ENCODE results near the gene PNLIPRP2. TPM values are rescaled to one million over a fixed set of nuclear protein-coding genes. Genes with fewer than 3 reads are reported as not detected.

Gene PNLIPRP2
- polyA plus RNA-seq, 1 of the 3 experiments (the other 2 are of a cell fraction), result not detected

DNA sequence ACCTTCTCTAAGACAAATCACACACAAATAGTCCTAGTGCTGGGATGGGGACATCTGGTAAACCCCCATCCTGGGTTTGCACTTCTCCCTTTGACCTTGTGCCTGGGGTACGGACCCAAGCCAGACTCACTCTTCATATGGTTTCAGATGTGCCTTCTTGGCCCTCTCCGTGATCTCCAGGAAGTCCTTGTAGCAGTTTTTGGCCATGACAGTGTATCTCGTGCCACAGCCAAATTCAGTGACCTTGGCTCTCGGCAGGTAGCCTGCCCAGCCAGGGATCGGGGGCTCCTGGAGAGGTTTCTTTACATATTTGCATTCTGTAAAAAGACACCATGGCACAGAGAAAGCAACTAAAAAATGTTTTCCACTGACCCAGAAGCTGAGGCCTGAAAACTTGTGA, 43.9 kb downstream of the PNLIPRP2 start (continued):
- no peak for TF ChIP-seq NFIC (IDR thresholded peaks at IDR 0.05; ENCODE audit: borderline replicate concordance)
- no peak for TF ChIP-seq SIN3A (IDR thresholded peaks at IDR 0.05; ENCODE audit: borderline replicate concordance, low read depth, low read length)
- TF ChIP-seq MXI1 (IDR thresholded peaks at IDR 0.05; ENCODE audit: low read depth, low read length), result no peak
- no peak for TF ChIP-seq FOSL2 (IDR thresholded peaks at IDR 0.05; ENCODE audit: borderline replicate concordance, low read depth)
- TF ChIP-seq, protein P1, sequence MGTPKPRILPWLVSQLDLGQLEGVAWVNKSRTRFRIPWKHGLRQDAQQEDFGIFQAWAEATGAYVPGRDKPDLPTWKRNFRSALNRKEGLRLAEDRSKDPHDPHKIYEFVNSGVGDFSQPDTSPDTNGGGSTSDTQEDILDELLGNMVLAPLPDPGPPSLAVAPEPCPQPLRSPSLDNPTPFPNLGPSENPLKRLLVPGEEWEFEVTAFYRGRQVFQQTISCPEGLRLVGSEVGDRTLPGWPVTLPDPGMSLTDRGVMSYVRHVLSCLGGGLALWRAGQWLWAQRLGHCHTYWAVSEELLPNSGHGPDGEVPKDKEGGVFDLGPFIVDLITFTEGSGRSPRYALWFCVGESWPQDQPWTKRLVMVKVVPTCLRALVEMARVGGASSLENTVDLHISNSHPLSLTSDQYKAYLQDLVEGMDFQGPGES (IDR thresholded peaks at IDR 0.05; ENCODE audit: low read depth, low read length), result no peak
- TF ChIP-seq POLR2AphosphoS5 (IDR thresholded peaks at IDR 0.05; ENCODE audit: low read depth, low read length), result no peak
- TF ChIP-seq RAD21 (IDR thresholded peaks at IDR 0.05; ENCODE audit: low read length), result no peak
- TF ChIP-seq RCOR1 (IDR thresholded peaks at IDR 0.05; ENCODE audit: low read length), result no peak
- no peak for TF ChIP-seq NRF1 (IDR thresholded peaks at IDR 0.05; ENCODE audit: low read depth, low read length)
- TF ChIP-seq, protein P2, sequence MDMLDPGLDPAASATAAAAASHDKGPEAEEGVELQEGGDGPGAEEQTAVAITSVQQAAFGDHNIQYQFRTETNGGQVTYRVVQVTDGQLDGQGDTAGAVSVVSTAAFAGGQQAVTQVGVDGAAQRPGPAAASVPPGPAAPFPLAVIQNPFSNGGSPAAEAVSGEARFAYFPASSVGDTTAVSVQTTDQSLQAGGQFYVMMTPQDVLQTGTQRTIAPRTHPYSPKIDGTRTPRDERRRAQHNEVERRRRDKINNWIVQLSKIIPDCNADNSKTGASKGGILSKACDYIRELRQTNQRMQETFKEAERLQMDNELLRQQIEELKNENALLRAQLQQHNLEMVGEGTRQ (IDR thresholded peaks at IDR 0.05; ENCODE audit: borderline replicate concordance, low read depth, low read length), result no peak
- TF ChIP-seq, protein P3, sequence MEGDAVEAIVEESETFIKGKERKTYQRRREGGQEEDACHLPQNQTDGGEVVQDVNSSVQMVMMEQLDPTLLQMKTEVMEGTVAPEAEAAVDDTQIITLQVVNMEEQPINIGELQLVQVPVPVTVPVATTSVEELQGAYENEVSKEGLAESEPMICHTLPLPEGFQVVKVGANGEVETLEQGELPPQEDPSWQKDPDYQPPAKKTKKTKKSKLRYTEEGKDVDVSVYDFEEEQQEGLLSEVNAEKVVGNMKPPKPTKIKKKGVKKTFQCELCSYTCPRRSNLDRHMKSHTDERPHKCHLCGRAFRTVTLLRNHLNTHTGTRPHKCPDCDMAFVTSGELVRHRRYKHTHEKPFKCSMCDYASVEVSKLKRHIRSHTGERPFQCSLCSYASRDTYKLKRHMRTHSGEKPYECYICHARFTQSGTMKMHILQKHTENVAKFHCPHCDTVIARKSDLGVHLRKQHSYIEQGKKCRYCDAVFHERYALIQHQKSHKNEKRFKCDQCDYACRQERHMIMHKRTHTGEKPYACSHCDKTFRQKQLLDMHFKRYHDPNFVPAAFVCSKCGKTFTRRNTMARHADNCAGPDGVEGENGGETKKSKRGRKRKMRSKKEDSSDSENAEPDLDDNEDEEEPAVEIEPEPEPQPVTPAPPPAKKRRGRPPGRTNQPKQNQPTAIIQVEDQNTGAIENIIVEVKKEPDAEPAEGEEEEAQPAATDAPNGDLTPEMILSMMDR (IDR thresholded peaks at IDR 0.05), result no peak

DNA sequence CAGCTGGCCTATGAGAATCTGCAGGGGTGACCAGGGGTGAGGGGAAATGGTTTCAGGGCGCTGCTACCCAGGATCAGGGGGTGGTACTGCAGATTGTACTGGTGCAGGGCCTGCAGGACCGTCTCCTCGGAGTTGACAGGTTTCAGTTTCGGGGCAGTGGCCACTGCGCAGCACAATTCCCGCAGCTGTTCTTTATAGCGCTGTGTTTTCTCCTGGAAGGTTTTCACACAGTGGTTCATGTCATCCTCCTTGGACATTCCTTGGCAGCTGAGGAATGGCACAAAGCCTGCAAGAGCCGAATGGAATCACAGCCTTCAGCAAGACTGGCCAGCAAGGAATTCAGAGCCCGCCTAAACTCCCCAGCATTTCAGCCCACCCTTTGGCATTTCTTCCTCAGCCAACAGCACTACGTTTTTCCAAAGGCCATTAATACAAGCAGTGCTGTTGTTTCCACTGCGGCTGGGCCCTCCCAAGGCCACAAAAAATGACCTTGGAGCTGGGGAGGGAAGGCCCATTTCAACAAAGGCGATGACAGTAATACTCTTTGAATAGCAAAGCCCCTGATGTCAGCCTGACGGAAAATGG, 44.9 kb downstream of the PNLIPRP2 start:
- Histone ChIP-seq H3K4me3 (ENCODE audit: low read depth in 2 of 2, low read length in 1 of 2) (no peak overlapping the region), H3K4me1 (ENCODE audit: control insufficient read depth in 1 of 2, insufficient read depth in 2 of 2, low read depth in 1 of 2, low read length in 1 of 2) (no peaks in the 10 kb centered on the region; a peak in 1 of 4 replicates), H3K9ac (no peak overlapping the region), H3K36me3 (replicated peaks in 1 of 2; ENCODE audit: control insufficient read depth in 1 of 2, insufficient read depth in 2 of 2, low read length in 1 of 2) (no peaks in the 10 kb centered on the region), H3K4me2 (no peak overlapping the region), H3K9me3 (no peaks in the 10 kb centered on the region), H2AFZ (ENCODE audit: low read depth) (no peak overlapping the region), H3K27me3 (ENCODE audit: insufficient read depth) (no peaks in the 10 kb centered on the region; the same call in 1 of the 2 replicates), H3F3A (replicated peaks; ENCODE audit: insufficient read depth) (no peaks in the 10 kb centered on the region), H4K20me1 (ENCODE audit: insufficient read depth) (no peaks in the 10 kb centered on the region), H3K27ac (ENCODE audit: low read depth in 2 of 2, low read length in 1 of 2) (no peak overlapping the region), H3K9me2 (no peaks in the 10 kb centered on the region), H3K79me2 (ENCODE audit: insufficient read depth) (no peaks in the 10 kb centered on the region)
- 57% methylated on average over 8 of the region's 13 CpGs for WGBS (ENCODE audit: low lambda C conversion rate)
- no peak for TF ChIP-seq GATA2 (CRISPR knock-in tag; IDR thresholded peaks at IDR 0.05)
- TF ChIP-seq GABPA (IDR thresholded peaks at IDR 0.05; ENCODE audit: low read depth), result no peak
- no peak for TF ChIP-seq FOSL2 (IDR thresholded peaks at IDR 0.05; ENCODE audit: borderline replicate concordance, low read depth)
- no peak for TF ChIP-seq MXI1 (IDR thresholded peaks at IDR 0.05; ENCODE audit: low read depth, low read length)
- TF ChIP-seq RAD21 (IDR thresholded peaks at IDR 0.05; ENCODE audit: low read length), result no peak
- TF ChIP-seq TCF12 (IDR thresholded peaks at IDR 0.05), result no peak
- no peak for TF ChIP-seq MEF2A (IDR thresholded peaks at IDR 0.05; ENCODE audit: borderline replicate concordance, low read depth)
- TF ChIP-seq, protein P1 (IDR thresholded peaks at IDR 0.05; ENCODE audit: low read depth, low read length), result no peak
- TF ChIP-seq SMC3 (IDR thresholded peaks at IDR 0.05; ENCODE audit: low read depth, low read length), result no peak
- TF ChIP-seq, protein P4, sequence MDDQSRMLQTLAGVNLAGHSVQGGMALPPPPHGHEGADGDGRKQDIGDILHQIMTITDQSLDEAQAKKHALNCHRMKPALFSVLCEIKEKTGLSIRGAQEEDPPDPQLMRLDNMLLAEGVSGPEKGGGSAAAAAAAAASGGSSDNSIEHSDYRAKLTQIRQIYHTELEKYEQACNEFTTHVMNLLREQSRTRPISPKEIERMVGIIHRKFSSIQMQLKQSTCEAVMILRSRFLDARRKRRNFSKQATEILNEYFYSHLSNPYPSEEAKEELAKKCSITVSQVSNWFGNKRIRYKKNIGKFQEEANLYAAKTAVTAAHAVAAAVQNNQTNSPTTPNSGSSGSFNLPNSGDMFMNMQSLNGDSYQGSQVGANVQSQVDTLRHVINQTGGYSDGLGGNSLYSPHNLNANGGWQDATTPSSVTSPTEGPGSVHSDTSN (IDR thresholded peaks at IDR 0.05), result no peak
- TF ChIP-seq RXRA (IDR thresholded peaks at IDR 0.05; ENCODE audit: borderline replicate concordance, low read depth), result no peak
- TF ChIP-seq, protein P5, sequence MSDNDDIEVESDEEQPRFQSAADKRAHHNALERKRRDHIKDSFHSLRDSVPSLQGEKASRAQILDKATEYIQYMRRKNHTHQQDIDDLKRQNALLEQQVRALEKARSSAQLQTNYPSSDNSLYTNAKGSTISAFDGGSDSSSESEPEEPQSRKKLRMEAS (IDR thresholded peaks at IDR 0.05; ENCODE audit: low read depth), result no peak
- CTCF ChIA-PET, result interaction anchor here (1.6 to 1.7 kb wide), 2 partner anchors 122 to 509 kb away, joined by 3 read pairs; no protein-coding TSS in a partner anchor
- POLR2A ChIA-PET, result no interaction called here
- DNase-seq, result no peak
